ENCODE measurements around the gene PARVB.

GRCh38 chr22:44211256-44211945, 187.3 kb downstream of the PARVB start:
- TF ChIP-seq CTCF (optimal IDR thresholded peaks at IDR 0.05 in 1 of 3, IDR thresholded peaks at IDR 0.05 in 1 of 3, conservative IDR thresholded peaks at IDR 0.05 in 1 of 3; ENCODE audit: extremely low read depth in 1 of 3, insufficient read depth in 2 of 3, low read length in 3 of 3) = no peak
- TF ChIP-seq EZH2 (IDR thresholded peaks at IDR 0.05; ENCODE audit: low read length) = no peak
